ENCODE measurements around the gene SNAP29.

GRCh38 chr22:20864186-20864908 lies 5.5 kb downstream of the SNAP29 start:
- TF ChIP-seq, protein P1, sequence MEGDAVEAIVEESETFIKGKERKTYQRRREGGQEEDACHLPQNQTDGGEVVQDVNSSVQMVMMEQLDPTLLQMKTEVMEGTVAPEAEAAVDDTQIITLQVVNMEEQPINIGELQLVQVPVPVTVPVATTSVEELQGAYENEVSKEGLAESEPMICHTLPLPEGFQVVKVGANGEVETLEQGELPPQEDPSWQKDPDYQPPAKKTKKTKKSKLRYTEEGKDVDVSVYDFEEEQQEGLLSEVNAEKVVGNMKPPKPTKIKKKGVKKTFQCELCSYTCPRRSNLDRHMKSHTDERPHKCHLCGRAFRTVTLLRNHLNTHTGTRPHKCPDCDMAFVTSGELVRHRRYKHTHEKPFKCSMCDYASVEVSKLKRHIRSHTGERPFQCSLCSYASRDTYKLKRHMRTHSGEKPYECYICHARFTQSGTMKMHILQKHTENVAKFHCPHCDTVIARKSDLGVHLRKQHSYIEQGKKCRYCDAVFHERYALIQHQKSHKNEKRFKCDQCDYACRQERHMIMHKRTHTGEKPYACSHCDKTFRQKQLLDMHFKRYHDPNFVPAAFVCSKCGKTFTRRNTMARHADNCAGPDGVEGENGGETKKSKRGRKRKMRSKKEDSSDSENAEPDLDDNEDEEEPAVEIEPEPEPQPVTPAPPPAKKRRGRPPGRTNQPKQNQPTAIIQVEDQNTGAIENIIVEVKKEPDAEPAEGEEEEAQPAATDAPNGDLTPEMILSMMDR (tag by site-specific recombination; IDR thresholded peaks at IDR 0.05): no peak
- TF ChIP-seq TCF7L2 (IDR thresholded peaks at IDR 0.05; ENCODE audit: borderline replicate concordance, low read depth, low read length): no peak
- TF ChIP-seq SP2 (tag by site-specific recombination; IDR thresholded peaks at IDR 0.05): no peak
- no peak for TF ChIP-seq ZNF302 (tag by site-specific recombination; IDR thresholded peaks at IDR 0.05; ENCODE audit: low read depth)
- TF ChIP-seq, protein P2, sequence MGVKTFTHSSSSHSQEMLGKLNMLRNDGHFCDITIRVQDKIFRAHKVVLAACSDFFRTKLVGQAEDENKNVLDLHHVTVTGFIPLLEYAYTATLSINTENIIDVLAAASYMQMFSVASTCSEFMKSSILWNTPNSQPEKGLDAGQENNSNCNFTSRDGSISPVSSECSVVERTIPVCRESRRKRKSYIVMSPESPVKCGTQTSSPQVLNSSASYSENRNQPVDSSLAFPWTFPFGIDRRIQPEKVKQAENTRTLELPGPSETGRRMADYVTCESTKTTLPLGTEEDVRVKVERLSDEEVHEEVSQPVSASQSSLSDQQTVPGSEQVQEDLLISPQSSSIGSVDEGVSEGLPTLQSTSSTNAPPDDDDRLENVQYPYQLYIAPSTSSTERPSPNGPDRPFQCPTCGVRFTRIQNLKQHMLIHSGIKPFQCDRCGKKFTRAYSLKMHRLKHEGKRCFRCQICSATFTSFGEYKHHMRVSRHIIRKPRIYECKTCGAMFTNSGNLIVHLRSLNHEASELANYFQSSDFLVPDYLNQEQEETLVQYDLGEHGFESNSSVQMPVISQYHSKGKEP (tag by site-specific recombination; IDR thresholded peaks at IDR 0.05): no peak
- no peak for TF ChIP-seq SETDB1 (IDR thresholded peaks at IDR 0.05; ENCODE audit: insufficient read length, low read length)
- TF ChIP-seq ZNF248 (tag by site-specific recombination; IDR thresholded peaks at IDR 0.05): no peak
- TF ChIP-seq ZNF274 (IDR thresholded peaks at IDR 0.05; ENCODE audit: low read length): no peak
- no peak for TF ChIP-seq ZNF274 (tag by site-specific recombination; IDR thresholded peaks at IDR 0.05; ENCODE audit: borderline replicate concordance)
- TF ChIP-seq ZNF184 (tag by site-specific recombination; IDR thresholded peaks at IDR 0.05): no peak
- TF ChIP-seq ZNF146 (tag by site-specific recombination; IDR thresholded peaks at IDR 0.05): no peak
- no peak for TF ChIP-seq ZNF221 (tag by site-specific recombination; IDR thresholded peaks at IDR 0.05; ENCODE audit: borderline replicate concordance)
